Rectal smooth muscle tissue (tissue), 1 donor: ENCODE results near the gene PBX3.

Experiments used
- H3K27ac ChIP-seq: one replicate; pipeline ENCODE4 v1.7.0; 2013; ENCODE audit warnings: low read depth, low read length, inconsistent platforms
- H3K27me3 ChIP-seq: one replicate; pipeline ENCODE4 v1.7.0; 2013; ENCODE audit warnings: low read length; ENCODE audit not compliant: control insufficient read depth, insufficient read depth
- H3K36me3 ChIP-seq: one replicate; pipeline ENCODE4 v1.7.0; 2013; ENCODE audit warnings: low read length; ENCODE audit not compliant: control insufficient read depth, insufficient read depth
- H3K4me1 ChIP-seq: one replicate; pipeline ENCODE4 v1.7.0; 2013; ENCODE audit warnings: low read length; ENCODE audit not compliant: control insufficient read depth, insufficient read depth
- H3K4me3 ChIP-seq: one replicate; pipeline ENCODE4 v1.7.0; 2013; ENCODE audit warnings: low read length
- H3K9ac ChIP-seq: one replicate; pipeline ENCODE4 v1.7.0; 2013; ENCODE audit warnings: low read length

Gene PBX3

GRCh38 chr9:125969868-125970267 lies 222.7 kb downstream of the PBX3 start:
- Histone ChIP-seq H3K4me3 (no peak overlapping the region), H3K4me1 (no peaks in the 10 kb centered on the region), H3K9ac (no peak overlapping the region), H3K36me3 (peaks cover 6% of the 10 kb centered on the region), H3K27ac (no peak overlapping the region), H3K27me3 (no peaks in the 10 kb centered on the region)

- no peak overlapping the region for H3K9ac ChIP-seq
- H3K27me3 ChIP-seq: no peaks in the 10 kb centered on the region
- no peak overlapping the region for H3K27ac ChIP-seq
- no peaks in the 10 kb centered on the region for H3K4me1 ChIP-seq
- H3K36me3 ChIP-seq: peaks cover 4% of the 10 kb centered on the region
- no peak overlapping the region for H3K4me3 ChIP-seq
Observed at GRCh38 chr9:125970340-125970739, 223.2 kb downstream of the PBX3 start.

GRCh38 chr9:125971050-125971449 lies 223.9 kb downstream of the PBX3 start:
- Histone ChIP-seq H3K4me3 (no peak overlapping the region), H3K27me3 (no peaks in the 10 kb centered on the region), H3K36me3 (peaks cover 4% of the 10 kb centered on the region), H3K4me1 (no peaks in the 10 kb centered on the region), H3K27ac (no peak overlapping the region), H3K9ac (no peak overlapping the region)

GRCh38 chr9:125972012-125972729 lies 225.0 kb downstream of the PBX3 start:
- no peak overlapping the region for H3K27ac ChIP-seq
- H3K4me3 ChIP-seq: no peak overlapping the region
- H3K4me1 ChIP-seq: no peaks in the 10 kb centered on the region
- no peak overlapping the region for H3K9ac ChIP-seq
- no peaks in the 10 kb centered on the region for H3K27me3 ChIP-seq
- peaks cover 4% of the 10 kb centered on the region for H3K36me3 ChIP-seq

- H3K36me3 ChIP-seq: no peaks in the 10 kb centered on the region
- H3K4me1 ChIP-seq: no peaks in the 10 kb centered on the region
- no peaks in the 10 kb centered on the region for H3K27me3 ChIP-seq
- H3K27ac ChIP-seq: no peak overlapping the region
- no peak overlapping the region for H3K9ac ChIP-seq
- H3K4me3 ChIP-seq: no peak overlapping the region
Observed at GRCh38 chr9:125973547-125973946, 226.4 kb downstream of the PBX3 start.

- Histone ChIP-seq H3K27me3 (no peaks in the 10 kb centered on the region), H3K27ac (no peak overlapping the region), H3K9ac (no peak overlapping the region), H3K4me3 (no peak overlapping the region), H3K4me1 (no peaks in the 10 kb centered on the region), H3K36me3 (no peaks in the 10 kb centered on the region)
Observed at GRCh38 chr9:125974705-125975104, 227.5 kb downstream of the PBX3 start.

GRCh38 chr9:125977223-125977622 lies 230.1 kb downstream of the PBX3 start:
- Histone ChIP-seq H3K4me3 (no peak overlapping the region), H3K27me3 (no peaks in the 10 kb centered on the region), H3K4me1 (no peaks in the 10 kb centered on the region), H3K27ac (no peak overlapping the region), H3K9ac (no peak overlapping the region), H3K36me3 (no peaks in the 10 kb centered on the region)

GRCh38 chr9:125979383-125979782 lies 232.2 kb downstream of the PBX3 start:
- no peak overlapping the region for H3K4me3 ChIP-seq
- no peak overlapping the region for H3K9ac ChIP-seq
- no peaks in the 10 kb centered on the region for H3K4me1 ChIP-seq
- H3K27ac ChIP-seq: no peak overlapping the region
- H3K36me3 ChIP-seq: no peaks in the 10 kb centered on the region
- no peaks in the 10 kb centered on the region for H3K27me3 ChIP-seq

- H3K27ac ChIP-seq: no peak overlapping the region
- no peaks in the 10 kb centered on the region for H3K27me3 ChIP-seq
- H3K36me3 ChIP-seq: no peaks in the 10 kb centered on the region
- no peak overlapping the region for H3K9ac ChIP-seq
- no peak overlapping the region for H3K4me3 ChIP-seq
- no peaks in the 10 kb centered on the region for H3K4me1 ChIP-seq
Observed at GRCh38 chr9:125982798-125983406, 235.7 kb downstream of the PBX3 start.

GRCh38 chr9:125983681-125984080 lies 236.5 kb downstream of the PBX3 start:
- Histone ChIP-seq H3K9ac (no peak overlapping the region), H3K36me3 (no peaks in the 10 kb centered on the region), H3K4me3 (no peak overlapping the region), H3K27me3 (no peaks in the 10 kb centered on the region), H3K4me1 (no peaks in the 10 kb centered on the region), H3K27ac (no peak overlapping the region)

GRCh38 chr9:125984461-125984860 lies 237.3 kb downstream of the PBX3 start:
- H3K36me3 ChIP-seq: no peaks in the 10 kb centered on the region
- H3K4me3 ChIP-seq: no peak overlapping the region
- H3K27ac ChIP-seq: no peak overlapping the region

GRCh38 chr9:125985142-125985997 lies 238.2 kb downstream of the PBX3 start:
- H3K4me3 ChIP-seq: no peak overlapping the region
- H3K27ac ChIP-seq: no peak overlapping the region
- no peak overlapping the region for H3K9ac ChIP-seq
- H3K4me1 ChIP-seq: no peaks in the 10 kb centered on the region
- H3K36me3 ChIP-seq: no peaks in the 10 kb centered on the region
- no peaks in the 10 kb centered on the region for H3K27me3 ChIP-seq

More at GRCh38 chr9:125984461-125984860, 237.3 kb downstream of the PBX3 start:
- Histone ChIP-seq H3K4me1 (no peaks in the 10 kb centered on the region), H3K9ac (no peak overlapping the region), H3K27me3 (no peaks in the 10 kb centered on the region)
